ENCODE data around the gene CEP162.
"Not testable (repeated sequence)": the region's sequence is repeated elsewhere in the genome, so short reads cannot be mapped to it uniquely, and the experiment has no call there.

CEP162 gene

GRCh38 chr6:84204011-84204410, 23.4 kb downstream of the CEP162 start:
- no peak for TF ChIP-seq CTCF (conservative IDR thresholded peaks at IDR 0.05; ENCODE audit: low read depth, low read length)
- H3K4me3 ChIP-seq (ENCODE audit: low read depth, low read length): no peak overlapping the region
- DNase-seq (ENCODE audit: low read depth): no peak

GRCh38 chr6:84199987-84200386, 27.5 kb downstream of the CEP162 start:
- not testable (repeated sequence) for H3K4me3 ChIP-seq (ENCODE audit: low read depth, low read length); DNase-seq (ENCODE audit: low read depth)

- peak; percentile 16 for TF ChIP-seq CTCF (conservative IDR thresholded peaks at IDR 0.05; ENCODE audit: low read depth, low read length)
- no peak overlapping the region for H3K4me3 ChIP-seq (ENCODE audit: low read depth, low read length)
- peak; percentile 24 for DNase-seq (ENCODE audit: low read depth)
Observed at GRCh38 chr6:84197708-84198107, 29.7 kb downstream of the CEP162 start.

GRCh38 chr6:84193114-84193708, 34.2 kb downstream of the CEP162 start:
- H3K4me3 ChIP-seq (ENCODE audit: low read depth, low read length): no peak overlapping the region
- TF ChIP-seq CTCF (conservative IDR thresholded peaks at IDR 0.05; ENCODE audit: low read depth, low read length): no peak
- peak; percentile 43 for DNase-seq (ENCODE audit: low read depth)

- TF ChIP-seq CTCF (conservative IDR thresholded peaks at IDR 0.05; ENCODE audit: low read depth, low read length): no peak
- no peak for DNase-seq (ENCODE audit: low read depth)
- H3K4me3 ChIP-seq (ENCODE audit: low read depth, low read length): no peak overlapping the region
Observed at GRCh38 chr6:84191802-84192201, 35.6 kb downstream of the CEP162 start.

GRCh38 chr6:84189356-84189755, 38.1 kb downstream of the CEP162 start:
- not testable (repeated sequence) for DNase-seq (ENCODE audit: low read depth); H3K4me3 ChIP-seq (ENCODE audit: low read depth, low read length)

GRCh38 chr6:84183430-84183829, 44.0 kb downstream of the CEP162 start:
- no peak for DNase-seq (ENCODE audit: low read depth)
- no peak for TF ChIP-seq CTCF (conservative IDR thresholded peaks at IDR 0.05; ENCODE audit: low read depth, low read length)
- no peak overlapping the region for H3K4me3 ChIP-seq (ENCODE audit: low read depth, low read length)

GRCh38 chr6:84182001-84182400, 45.4 kb downstream of the CEP162 start:
- no peak for DNase-seq (ENCODE audit: low read depth)
- no peak overlapping the region for H3K4me3 ChIP-seq (ENCODE audit: low read depth, low read length)
- no peak for TF ChIP-seq CTCF (conservative IDR thresholded peaks at IDR 0.05; ENCODE audit: low read depth, low read length)
